ENCODE measurements around the gene PLAC8.
"Not testable (repeated sequence)": the region's sequence is repeated elsewhere in the genome, so short reads cannot be mapped to it uniquely, and the experiment has no call there.

PLAC8 gene, protein sequence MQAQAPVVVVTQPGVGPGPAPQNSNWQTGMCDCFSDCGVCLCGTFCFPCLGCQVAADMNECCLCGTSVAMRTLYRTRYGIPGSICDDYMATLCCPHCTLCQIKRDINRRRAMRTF

DNA sequence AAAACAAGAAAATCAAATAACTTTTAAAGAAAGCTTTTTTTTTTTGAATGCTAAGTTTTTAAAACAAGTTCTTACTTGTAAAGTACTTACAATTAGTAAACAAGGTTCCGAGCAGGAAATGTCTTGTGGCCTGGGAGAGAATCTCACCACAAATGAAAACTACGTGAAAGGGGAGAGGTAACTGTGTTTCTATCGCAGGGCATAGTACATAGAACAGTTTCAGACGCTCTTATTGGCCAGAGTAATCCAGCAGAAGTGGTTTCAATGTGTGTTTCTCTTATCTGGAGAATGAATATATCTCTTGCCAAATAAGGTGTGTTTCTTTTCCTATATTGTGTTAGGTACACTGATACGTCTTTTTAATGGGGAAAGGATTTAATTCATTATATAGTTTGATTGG lies at the start of gene PLAC8:
Gene PLAC8 (minus strand): TSS at position 154 of the 400 bp plus-strand sequence. CDS start 6,808 bp downstream, outside the sequence.
- no peak for DNase-seq

- DNase-seq: no peak
These were observed 38.9 kb upstream of the PLAC8 start for GRCh38 chr4:83153417-83153816.

- no peak for DNase-seq
These were observed 38.2 kb upstream of the PLAC8 start for GRCh38 chr4:83152746-83153145.

DNA sequence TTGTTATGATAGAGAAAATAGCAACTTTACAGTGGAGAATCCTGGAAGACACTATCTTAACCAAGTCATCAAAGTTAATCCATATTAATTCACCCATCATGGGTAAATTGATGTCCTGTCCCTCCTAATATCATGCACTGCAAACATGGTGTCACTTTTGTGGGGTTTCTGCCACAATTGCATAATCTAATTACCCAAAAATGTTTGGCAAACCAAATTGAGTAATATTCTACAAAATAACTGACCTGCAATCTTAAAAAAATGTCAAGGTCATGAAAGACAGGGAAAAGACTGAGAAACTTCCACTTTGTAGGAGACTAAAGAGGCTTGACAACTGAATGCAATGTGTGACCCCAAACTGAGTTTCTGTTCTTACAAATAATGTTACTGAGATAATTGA lies 37.1 kb upstream of the PLAC8 start:
- no peak for DNase-seq

- no peak for DNase-seq
These were observed 36.3 kb upstream of the PLAC8 start for GRCh38 chr4:83150653-83151330.

GRCh38 chr4:83149865-83150652 lies 35.5 kb upstream of the PLAC8 start:
- DNase-seq: no peak

DNA sequence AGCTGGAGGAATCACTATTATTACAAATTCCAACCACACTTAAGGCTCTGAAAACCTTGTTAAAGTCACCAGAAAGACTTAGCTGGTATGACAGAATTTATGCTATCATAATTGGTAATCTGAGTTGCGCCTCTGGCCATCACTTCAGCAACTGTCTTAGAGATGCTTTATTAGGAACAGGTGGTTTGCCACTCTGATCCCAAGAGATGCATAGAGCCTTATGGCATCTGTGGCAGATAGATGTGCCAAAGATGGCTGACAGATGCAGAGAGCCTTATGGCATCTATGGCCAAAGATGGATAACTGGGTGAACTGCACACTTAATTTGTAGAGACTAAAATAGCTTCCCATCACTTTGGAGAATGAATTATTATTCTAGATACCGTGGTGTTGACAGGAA lies 32.3 kb upstream of the PLAC8 start:
- DNase-seq: no peak

GRCh38 chr4:83145776-83146175 lies 31.2 kb upstream of the PLAC8 start:
- DNase-seq: not testable (repeated sequence)

GRCh38 chr4:83139514-83140156 lies 25.1 kb upstream of the PLAC8 start:
- DNase-seq: no peak

GRCh38 chr4:83138946-83139345 lies 24.4 kb upstream of the PLAC8 start:
- DNase-seq: no peak

DNA sequence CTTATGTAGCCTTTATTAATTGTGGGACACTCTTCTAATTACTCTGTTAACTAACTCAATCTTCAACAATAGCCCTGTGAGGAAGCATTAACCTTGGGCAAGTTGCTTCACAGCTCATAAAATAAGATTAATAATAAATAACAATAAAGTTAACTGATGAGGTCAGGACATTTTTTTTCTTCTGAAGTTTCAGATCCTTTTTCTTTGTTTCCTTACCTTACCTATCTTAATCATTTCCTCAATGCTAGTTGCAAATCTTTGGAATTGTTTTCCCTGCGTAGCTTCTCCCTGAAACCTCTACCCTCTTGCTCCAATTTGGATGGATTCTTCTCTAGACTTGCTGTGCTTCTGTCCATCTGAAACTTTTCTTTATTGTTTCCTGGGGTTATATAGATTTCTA lies 17.5 kb upstream of the PLAC8 start:
- DNase-seq: no peak

GRCh38 chr4:83129264-83129663 lies 14.7 kb upstream of the PLAC8 start:
- no peak for DNase-seq

GRCh38 chr4:83128240-83128929 lies 13.9 kb upstream of the PLAC8 start:
- DNase-seq: no peak

GRCh38 chr4:83125738-83126141 lies 11.2 kb upstream of the PLAC8 start:
- DNase-seq: no peak

GRCh38 chr4:83124111-83124780 lies 9.7 kb upstream of the PLAC8 start:
- DNase-seq: no peak

DNA sequence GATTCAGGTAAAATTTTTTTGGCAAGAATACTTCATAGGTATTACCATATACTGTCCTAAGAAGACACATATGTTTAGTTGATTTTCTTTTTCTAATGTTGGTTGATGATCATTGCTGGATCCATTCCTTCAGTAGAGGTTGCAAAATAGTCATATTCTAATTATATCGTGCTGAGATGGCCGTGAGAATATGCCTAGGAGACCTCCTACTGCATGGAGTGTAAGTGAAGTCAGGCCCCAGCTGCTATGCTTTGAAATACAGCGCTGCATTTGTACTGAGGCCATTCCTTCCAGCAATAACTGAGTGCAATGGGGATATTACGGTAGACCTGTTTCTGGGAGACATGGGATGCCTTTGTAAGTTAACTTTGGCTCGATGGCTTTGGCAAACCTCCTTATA lies 6.7 kb upstream of the PLAC8 start:
- no peak for DNase-seq

DNA sequence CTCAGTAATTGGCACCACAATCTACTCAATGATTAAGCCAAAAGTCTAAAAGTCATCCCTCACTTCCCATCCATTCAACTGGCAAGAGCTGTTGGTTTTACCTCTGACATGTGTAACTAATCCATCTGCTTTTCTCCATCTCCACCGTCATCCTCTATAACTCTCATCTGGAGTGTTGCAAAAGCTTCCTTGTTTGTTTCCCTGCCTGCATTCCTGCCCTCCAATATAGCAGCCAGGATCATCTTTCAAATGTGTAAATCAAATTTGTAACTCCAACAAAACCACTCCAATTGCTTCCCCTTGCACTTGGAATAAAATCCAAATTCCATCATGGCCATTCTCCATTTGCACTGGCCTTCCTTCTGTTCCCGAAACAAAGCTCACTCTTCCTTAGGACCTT lies 4.3 kb upstream of the PLAC8 start:
- DNase-seq: no peak

GRCh38 chr4:83115656-83116285 lies 1.2 kb upstream of the PLAC8 start:
- no peak for DNase-seq

DNA sequence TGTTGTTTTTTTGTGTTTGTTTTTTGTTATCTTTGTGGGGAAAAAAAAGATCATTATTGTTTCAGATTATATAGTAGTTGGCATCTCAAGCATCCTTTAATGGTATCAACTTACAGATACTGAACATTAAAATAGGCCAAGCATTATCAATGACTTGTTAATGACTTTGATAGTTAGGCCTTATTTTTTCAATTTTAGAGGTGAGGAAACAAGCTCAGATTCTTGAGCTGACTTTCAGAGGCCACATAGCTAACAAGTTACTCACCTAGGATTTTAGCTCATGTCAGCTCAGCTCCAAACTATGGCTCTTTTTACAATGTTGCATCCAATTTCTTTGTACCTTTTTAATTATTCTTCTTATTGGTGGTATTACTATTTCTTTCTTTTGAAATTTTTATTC lies 471 bp upstream of the PLAC8 start:
- DNase-seq: no peak

DNA sequence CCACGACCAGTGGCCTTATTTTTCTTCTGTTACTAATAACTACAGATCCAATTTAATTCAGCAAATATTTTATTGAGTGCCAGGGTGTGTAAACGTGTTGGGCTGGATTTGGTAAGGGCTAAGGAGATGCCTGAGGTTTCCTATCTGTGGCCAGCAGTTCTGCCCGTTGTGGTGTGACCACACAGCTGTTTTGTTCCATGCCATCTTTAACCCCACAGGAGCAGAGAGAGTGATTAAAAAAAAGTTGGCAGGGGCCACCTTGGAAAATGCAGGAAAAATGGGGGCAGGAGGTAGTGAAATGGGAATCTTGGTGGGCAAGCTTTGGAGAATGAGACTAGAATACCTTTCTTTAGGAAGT lies 1.1 kb downstream of the PLAC8 start:
- no peak for DNase-seq

DNA sequence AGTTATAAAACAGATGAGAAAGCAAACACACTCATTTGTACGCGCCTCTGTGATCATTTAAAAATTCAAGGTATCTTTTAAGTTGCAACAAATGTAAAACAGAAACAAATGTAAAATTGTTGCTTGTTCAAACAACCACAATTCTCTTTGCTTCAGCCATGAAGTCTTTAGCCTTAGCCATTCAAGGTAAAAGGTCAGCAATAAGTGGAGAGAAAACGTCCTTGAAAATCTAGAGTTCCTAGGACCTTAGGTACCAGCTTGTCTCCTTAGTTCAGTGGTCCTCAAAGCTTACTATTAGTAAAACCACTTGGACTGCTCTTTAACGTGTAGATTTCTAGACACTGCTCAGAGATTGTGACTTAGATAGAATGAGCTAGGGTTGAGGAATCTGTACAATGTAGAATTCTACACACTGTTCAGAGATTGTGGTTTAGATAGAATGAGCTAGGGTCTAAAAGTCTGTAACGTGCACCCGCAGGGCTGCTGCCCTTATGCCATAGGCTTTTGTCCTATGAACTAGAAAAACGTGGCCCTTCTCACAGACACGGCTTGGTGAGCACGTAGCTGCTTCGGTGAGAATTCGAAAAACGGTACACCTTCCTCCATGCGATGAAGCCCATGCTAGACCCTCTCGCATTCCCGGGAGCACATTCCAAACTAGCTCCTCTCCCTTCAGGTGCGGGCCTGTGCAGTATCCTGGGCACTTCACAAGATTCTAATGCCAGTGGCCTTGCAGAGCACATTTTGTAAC lies 1.7 kb downstream of the PLAC8 start:
- no peak for DNase-seq

Measured in T1000 (cell line).